GM21423 (cell line): Measurements from ENCODE around the gene PDIA3.
"Not testable (repeated sequence)": the region's sequence is repeated elsewhere in the genome, so short reads cannot be mapped to it uniquely, and the experiment has no call there.

Source experiments
- ATAC-seq: cut with Tn5 transposase; IDR thresholded peaks from one replicate; pipeline ENCODE4 v1.9.1; 2021; ENCODE audit warnings: mild to moderate bottlenecking, moderate library complexity; ENCODE audit not compliant: unreplicated experiment

PDIA3 gene

GRCh38 chr15:43776101-43776717 is 30.0 kb downstream of the PDIA3 start:
- peak; percentile 71 for ATAC-seq

DNA sequence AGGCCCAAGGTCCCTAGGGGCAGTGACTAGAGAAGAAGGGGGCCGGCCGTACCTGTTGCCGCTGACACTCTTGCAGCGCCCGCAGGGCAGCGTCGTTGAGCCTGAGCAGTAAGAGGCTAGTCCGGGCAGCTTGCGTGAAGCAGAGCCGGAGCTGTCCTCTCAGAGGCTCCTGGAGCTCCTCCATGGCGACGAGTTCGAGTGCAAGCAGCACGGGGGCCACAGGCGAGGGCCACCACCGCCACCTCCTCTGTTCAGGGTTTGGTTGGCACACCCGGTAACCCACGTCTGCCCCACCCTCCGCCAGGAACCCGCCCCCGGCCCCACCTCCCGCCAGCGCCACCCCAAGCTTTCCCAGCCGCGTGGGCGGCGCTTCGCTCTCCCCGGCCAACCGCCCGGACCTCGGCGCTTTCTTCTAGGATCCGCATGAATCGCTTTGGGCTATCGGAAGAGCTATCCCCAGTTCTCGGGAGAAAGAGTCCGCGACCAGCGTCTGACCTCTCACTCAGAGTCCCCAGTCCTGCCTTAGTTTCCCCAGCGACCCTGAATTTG is 30.6 kb downstream of the PDIA3 start, which contains the start of gene ELL3:
Gene ELL3, minus strand, starts transcription at position 249 of the 549 bp plus-strand sequence. Its CDS starts 65 bp downstream, at position 184.
- peak; percentile 29 for ATAC-seq

- ATAC-seq: peak; percentile 58
Observed at GRCh38 chr15:43777267-43777914, 31.2 kb downstream of the PDIA3 start.

DNA sequence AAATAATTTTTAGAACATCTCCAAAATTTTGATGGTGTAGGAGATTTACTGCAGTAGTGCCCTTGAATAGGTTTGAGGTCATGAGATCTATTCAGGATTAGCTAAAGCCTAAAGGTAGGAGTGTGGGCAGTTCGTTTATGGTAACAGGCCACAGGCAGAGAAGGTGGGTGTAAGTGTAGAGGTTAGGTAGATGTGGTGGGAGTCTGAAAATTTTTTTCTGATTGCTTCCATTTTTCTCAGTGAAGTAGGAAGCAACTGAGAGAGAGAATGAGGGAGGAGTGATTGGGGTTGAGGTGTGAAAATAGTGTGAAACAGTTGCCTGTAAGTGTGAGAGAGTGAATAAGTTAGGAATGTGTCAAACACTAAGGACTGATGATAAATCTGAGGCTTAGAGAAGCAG is 32.8 kb downstream of the PDIA3 start:
- no peak for ATAC-seq

GRCh38 chr15:43789409-43789808 is 43.2 kb downstream of the PDIA3 start:
- no peak for ATAC-seq

DNA sequence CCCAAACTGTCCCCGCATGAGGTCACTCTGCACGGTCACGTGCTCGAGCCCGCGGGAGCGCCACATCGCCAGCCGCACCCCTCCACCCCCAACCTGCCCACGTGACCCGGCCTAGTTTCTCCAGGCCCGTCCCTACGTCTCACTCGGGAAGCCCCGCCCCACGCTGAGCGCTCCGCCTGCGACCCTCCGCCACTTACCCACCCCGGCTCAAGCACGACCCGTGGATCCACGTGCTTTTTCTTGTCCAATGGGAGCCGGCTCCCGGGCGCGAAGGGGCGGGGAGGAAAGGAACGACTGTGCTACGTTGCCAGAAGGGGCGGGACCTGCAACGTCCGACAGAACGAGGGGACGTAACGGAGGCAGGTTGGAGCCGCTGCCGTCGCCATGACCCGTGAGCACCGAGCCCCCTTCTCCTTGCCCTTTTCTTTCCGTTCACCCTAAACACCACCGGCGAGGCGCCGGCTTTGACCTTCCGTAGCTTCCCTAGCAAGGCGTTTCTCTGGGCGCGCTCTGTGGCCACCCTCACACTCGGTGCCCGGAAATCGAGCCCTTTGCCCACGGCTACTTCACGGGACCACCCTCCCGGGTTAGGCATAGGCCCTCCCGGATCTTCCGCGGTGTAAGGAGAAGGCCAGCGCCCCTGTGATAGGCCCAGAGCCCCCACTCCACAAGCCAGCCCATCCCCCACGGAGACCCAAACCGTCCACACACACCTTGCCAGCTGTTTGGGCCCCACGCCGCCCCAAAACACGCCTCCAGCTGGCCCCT is 45.9 kb downstream of the PDIA3 start, which contains the start of gene SERF2:
Gene SERF2, plus strand, starts transcription at position 328 of the 768 bp plus-strand sequence. Its CDS starts 57 bp downstream, at position 385.
- ATAC-seq: peak; percentile 89

DNA sequence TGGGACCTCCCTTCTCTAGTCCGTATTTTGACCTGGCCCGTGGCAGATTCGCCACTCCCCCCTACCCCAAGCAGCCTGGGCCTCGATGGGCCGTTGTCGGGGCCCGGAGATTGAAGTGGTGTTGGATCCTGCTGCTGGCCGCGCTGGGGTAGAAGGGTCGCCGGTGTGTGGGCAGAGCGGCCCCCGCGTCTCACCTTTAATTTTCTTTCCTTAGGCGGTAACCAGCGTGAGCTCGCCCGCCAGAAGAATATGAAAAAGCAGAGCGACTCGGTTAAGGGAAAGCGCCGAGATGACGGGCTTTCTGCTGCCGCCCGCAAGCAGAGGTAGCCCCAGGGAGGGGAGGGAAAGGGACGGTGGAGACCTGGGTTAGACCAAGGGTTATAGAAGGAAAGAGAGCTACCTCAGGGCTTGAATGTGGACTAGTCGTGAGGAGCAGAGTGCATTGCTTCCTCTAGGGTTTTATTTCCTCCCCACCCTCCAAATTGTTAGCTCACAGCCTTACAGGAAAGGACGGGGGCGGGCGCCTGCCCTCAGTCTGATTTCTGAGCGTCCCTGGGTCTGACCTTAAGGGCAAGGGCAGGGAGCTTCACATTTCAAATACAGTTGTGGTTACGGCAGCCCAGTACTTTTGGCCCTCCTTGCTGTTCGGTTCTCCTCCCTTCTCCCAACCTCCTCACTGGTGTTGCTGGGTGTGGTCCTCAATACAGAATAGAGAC is 46.7 kb downstream of the PDIA3 start:
- ATAC-seq: no peak

DNA sequence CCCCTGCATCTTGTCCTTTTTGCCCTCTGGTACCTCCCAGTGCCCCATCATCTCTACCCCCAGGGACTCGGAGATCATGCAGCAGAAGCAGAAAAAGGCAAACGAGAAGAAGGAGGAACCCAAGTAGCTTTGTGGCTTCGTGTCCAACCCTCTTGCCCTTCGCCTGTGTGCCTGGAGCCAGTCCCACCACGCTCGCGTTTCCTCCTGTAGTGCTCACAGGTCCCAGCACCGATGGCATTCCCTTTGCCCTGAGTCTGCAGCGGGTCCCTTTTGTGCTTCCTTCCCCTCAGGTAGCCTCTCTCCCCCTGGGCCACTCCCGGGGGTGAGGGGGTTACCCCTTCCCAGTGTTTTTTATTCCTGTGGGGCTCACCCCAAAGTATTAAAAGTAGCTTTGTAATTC is 47.4 kb downstream of the PDIA3 start:
- ATAC-seq: no peak

DNA sequence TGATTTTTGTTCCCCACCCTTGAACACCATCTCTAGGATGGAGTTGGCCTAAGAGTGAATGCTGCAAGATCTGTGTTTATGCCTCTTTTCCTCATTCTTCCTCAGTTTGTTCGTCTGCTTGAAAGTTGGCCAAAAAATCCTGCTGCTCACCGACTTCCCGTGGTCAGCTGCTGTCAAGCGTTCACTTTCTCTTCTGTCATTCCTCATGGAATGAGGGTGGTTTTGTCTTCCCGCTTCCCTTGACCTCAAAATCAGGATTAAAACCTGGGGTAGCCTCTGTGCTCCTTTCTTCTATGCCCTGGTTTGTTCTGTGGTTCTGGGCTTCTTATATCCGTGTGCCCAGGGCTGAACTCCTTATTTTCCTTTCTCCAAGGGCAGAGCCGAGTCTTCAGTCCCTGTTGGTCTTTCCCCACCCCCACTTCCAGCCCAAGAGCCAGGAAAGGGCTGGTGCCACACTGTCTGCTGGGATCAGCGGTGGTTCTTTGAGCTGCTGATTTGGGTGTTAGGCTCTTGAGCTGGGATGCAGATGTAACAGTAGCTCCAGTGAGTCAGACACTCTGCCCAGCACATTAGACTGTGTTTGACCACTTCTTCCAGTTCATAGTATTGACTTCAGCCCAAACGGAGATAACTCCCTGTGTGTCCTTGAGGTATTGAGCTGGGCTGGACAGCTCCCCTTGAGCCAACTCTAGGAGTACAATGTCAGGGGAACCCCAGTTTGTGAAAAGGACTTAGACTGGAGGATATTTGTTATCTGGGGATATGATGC is 48.2 kb downstream of the PDIA3 start:
- no peak for ATAC-seq

DNA sequence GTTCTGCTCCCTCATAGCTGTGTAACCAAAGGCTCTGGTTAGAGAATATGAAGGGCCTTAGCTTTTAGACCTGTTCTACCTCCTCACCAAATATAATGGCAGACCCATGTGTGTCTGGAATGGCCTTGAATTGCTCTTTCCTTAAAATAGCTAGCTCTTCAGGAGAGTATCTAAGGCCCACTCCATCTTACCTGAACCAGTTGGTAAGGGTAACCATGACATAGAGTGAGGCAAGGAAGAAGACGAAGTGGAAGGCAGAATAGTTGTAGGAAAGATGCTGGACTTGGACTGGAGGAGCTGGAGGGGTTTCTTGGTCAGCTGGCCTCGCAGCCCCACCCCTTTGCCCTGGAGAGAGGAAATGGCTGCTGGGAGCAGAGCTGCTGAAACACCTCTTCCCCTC is 49.0 kb downstream of the PDIA3 start:
- no peak for ATAC-seq

- no peak for ATAC-seq
Observed at GRCh38 chr15:43795997-43796396, 49.8 kb downstream of the PDIA3 start.

DNA sequence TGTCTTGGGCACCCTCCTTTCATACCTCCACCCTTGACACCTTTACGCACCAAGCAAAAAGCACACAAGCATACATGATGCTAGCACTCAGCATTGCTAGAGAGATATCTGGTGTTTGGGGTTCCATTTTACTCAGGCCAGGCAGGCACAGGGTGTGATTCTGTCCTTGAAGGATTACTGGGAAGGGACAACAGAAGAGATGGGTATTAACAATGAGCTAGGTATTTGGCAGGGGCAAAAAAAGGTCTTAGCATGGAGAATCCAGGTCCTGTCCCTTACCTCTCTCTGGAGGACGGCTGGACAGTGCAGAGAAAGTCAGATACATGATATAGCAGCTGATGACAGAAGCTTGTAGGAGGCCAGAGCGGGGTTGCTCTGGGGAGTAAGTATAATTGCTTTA is 50.3 kb downstream of the PDIA3 start:
- ATAC-seq: no peak

DNA sequence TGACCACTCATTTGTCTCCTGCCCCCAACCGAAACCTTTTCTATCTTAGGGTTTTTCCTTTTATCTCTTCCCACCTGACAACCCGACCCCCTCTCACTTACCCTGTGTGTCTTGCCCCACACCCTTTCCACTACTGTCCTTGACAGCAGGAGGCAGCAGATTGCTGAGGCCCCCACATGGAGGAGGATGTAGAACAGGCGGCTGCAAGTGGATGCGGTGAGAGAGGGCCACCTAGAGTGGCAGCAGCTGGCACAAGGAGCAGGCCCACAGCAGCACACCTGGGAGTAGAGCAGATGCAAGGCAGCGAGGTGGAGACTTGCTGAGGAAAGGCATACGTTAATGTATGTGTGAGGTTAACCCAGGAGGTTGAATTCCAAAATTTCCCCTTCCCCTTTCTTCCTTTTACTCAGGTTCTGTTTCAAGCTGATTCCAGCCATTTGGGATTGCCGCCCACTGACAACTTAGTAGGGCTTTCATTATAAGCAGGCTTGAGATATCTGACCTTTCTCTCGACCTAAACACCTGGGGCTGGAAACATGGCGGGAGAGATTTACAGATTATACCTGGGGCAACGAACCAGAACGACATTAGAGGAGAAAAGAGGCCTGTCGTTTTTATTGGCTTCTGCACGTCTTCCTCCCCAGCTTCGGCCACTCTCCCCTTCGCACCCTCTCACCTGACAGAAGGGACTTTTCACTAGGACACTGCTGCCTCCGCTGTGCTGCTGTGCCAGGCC is 53.1 kb downstream of the PDIA3 start:
- ATAC-seq: no peak

- no peak for ATAC-seq
Observed at GRCh38 chr15:43799945-43800285, 53.7 kb downstream of the PDIA3 start, which contains the start of gene SERINC4. SERINC4 (minus strand) TSS chr15:43800220; CDS start chr15:43799986, 234 bp downstream.

DNA sequence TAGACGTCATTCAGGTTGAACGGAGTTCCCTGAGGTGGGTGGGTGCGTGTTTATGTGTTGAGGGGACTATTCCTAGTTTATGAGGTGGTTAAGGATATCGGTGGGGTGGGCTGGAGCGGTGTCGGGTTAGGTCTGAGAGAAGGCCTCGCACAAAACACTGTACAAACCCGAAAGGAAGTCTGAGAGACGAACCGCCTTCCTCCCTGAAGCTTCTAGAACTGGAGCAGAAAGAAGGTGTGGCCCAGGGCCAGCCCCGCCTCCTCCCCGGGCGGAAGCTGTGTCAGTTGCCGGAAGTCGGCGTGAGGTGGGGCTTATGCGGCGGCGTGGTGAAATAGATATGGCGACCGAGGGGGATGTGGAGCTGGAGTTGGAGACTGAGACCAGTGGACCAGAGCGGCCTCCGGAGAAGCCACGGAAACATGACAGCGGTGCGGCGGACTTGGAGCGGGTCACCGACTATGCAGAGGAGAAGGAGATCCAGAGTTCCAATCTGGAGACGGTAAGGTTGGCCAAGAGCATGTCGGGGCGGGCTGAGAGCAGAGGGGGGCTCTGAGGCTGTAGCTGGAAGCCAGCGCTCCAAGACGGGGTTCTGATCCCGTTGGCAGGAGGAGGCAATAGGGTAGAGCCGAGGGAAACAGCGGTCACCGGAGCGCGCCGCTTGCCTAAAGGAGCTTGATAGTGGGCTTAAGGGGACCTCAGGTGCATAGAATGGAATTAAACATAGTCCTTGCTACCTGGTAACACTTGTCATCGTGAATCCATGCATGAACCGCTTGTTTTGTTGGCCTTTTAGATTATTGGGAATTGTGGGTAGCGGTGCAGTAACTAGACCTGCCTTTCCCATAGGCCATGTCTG is 54.3 kb downstream of the PDIA3 start, which contains the start of gene HYPK:
Gene HYPK, plus strand, starts transcription at position 314 of the 856 bp plus-strand sequence. Its CDS starts 24 bp downstream, at position 338.
- ATAC-seq: peak; percentile 86

DNA sequence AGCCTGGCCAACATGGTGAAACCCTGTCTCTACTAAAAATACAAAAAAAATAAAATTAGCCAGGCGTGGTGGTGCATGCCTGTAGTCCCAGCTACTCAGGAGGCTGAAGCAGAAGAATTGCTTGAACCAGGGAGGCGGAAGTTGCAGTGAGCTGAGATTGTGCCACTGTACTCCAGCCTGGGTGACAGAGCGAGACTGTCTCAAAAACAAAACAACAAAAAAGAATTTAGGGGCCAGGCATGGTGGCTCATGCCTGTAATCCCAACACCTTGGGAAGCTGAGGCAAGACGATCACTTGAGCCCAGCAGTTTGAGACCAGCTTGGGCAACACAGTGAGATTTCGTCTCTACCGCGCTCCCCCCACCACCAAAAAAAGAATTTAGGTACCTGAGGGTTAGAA is 56.4 kb downstream of the PDIA3 start:
- not testable (repeated sequence) for ATAC-seq

DNA sequence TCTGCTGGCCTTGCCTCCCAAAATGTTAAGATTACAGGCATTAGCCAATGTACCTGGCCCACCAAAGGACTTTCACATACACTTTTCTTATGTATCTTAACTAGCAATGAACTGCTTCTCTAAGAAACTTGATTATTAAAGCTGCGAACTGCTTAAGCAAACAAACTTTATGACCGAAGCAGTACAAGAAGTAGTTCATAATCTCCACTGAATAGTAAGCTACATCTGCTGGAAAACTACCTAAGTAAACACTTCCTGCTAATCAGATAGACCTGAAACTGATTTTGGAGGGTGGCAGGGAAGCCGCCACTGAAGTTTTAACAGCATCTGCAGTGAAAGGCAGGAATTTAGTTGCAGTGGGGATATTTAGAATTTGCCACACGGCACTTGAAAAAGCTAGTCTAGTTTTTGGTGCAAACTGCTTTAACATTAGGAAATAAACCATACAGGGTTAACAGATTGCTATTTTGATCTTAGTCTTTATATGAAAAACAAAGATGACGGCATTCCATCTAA is 62.3 kb downstream of the PDIA3 start:
- no peak for ATAC-seq
